ENCODE results near the gene IL6.
"Not testable (repeated sequence)": the region's sequence is repeated elsewhere in the genome, so short reads cannot be mapped to it uniquely, and the experiment has no call there.

The IL6 gene

GRCh38 chr7:22703978-22704610 lies 22.9 kb upstream of the IL6 start:
- DNase-seq (ENCODE audit: low read depth in 2 of 2): not testable (repeated sequence)

DNA sequence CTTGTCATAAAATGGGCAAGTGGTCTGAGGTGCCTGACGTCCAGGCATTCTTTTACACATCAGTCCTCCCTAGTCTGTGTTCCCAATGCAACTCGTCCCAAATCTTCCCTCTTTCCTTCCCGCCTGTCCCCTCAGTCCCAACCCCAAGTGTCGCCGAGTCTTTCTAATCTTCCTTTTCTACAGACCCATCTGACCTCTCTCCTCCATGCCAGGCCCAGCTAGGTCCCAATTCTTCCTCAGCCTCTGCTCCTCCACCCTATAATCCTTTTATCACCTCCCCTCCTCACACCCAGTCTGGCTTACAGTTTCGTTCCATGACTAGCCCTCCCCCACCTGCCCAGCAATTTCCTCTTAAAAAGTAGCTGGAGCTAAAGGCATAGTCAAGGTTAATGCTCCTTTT lies 22.3 kb upstream of the IL6 start:
- DNase-seq (ENCODE audit: low read depth in 2 of 2): not testable (repeated sequence)

GRCh38 chr7:22705874-22706273 lies 21.1 kb upstream of the IL6 start:
- DNase-seq (ENCODE audit: low read depth in 2 of 2): not testable (repeated sequence)

- not testable (repeated sequence) for DNase-seq (ENCODE audit: low read depth in 2 of 2)
Measured at GRCh38 chr7:22707026-22707691, 19.8 kb upstream of the IL6 start.

GRCh38 chr7:22708214-22708613 lies 18.8 kb upstream of the IL6 start:
- not testable (repeated sequence) for DNase-seq (ENCODE audit: low read depth in 2 of 2)

- not testable (repeated sequence) for DNase-seq (ENCODE audit: low read depth in 2 of 2)
Measured at GRCh38 chr7:22708677-22709061, 18.3 kb upstream of the IL6 start.

DNA sequence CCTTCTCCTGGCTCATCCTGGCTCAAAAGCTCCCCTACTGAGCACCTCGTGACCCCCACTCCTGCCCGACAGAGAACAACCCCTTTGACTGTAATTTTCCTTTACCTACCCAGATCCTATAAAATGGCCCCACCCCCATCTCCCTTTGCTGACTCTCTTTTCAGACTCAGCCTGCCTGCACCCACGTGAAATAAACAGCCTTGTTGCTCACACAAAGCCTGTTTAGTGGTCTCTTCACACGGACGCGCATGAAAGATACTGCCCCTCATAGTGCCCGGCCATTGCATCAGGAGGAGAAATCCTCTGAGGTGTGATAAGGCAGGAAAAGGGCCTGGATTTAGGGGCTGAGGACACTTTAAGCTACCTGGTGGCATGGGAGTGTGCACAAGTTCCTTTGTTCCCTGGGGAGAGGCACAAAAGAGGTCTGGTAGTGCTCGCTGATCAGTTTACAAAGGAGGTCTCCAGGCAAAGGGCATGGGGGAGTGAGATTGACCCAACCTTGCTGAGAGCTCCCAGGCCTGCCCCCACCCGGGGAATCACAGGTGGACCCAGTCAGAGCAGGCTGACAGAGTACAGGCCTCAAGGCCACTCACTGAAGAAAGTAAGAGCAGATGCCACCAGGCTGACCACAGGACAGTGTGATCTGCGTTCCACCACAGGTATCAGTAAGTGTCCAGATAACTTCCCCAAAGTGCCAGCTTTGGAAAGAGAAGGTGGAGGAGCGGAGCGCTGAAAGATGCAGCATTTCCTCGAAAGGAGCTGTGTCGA lies 17.8 kb upstream of the IL6 start:
- not testable (repeated sequence) for DNase-seq (ENCODE audit: low read depth in 2 of 2)

- DNase-seq (ENCODE audit: low read depth in 2 of 2): no peak
Measured at GRCh38 chr7:22709857-22710256, 17.1 kb upstream of the IL6 start.

- no peak for DNase-seq (ENCODE audit: low read depth in 2 of 2)
Measured at GRCh38 chr7:22712999-22713398, 14.0 kb upstream of the IL6 start.

GRCh38 chr7:22713463-22713862 lies 13.5 kb upstream of the IL6 start:
- DNase-seq (ENCODE audit: low read depth in 2 of 2): no peak

GRCh38 chr7:22715969-22716368 lies 11.0 kb upstream of the IL6 start:
- DNase-seq (ENCODE audit: low read depth in 2 of 2): no peak

- no peak for DNase-seq (ENCODE audit: low read depth in 2 of 2)
Measured at GRCh38 chr7:22717760-22718159, 9.2 kb upstream of the IL6 start.

GRCh38 chr7:22718200-22718711 lies 8.7 kb upstream of the IL6 start:
- no peak for DNase-seq (ENCODE audit: low read depth in 2 of 2)

GRCh38 chr7:22718911-22719420 lies 8.0 kb upstream of the IL6 start:
- no peak for DNase-seq (ENCODE audit: low read depth in 2 of 2)

- no peak for DNase-seq (ENCODE audit: low read depth in 2 of 2)
Measured at GRCh38 chr7:22720791-22721786, 5.9 kb upstream of the IL6 start.

DNA sequence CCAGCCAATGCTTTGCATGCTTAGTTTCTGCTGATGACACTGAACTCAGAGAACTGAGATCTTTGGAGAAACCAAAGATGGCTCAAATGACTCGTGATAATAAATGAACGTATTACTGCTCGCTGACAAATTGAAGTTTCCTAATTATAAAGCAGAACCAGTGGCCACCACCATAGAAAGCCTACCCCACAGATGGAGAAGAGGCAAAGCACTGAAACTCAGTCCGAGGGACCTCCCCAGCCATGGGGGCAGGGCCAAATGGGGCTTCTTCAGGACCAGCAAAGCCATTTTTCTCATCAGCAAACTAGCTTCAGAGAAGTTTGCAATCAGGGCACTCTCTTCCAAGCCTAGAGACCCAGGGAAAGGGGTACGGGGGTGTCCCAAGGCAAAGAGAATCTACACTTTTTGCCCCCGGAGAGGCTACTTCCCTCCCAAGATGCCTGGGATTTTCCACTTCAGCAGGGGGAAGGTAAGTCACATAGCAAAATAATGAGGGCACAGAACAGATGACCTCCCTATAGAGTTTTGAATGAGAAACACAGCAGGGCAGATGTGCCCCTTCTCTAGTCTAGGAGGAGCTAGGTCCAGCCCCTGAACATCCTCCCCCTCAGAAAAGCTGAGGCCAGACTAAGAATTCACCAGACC lies 4.3 kb upstream of the IL6 start:
- DNase-seq (ENCODE audit: low read depth in 2 of 2): no peak

DNA sequence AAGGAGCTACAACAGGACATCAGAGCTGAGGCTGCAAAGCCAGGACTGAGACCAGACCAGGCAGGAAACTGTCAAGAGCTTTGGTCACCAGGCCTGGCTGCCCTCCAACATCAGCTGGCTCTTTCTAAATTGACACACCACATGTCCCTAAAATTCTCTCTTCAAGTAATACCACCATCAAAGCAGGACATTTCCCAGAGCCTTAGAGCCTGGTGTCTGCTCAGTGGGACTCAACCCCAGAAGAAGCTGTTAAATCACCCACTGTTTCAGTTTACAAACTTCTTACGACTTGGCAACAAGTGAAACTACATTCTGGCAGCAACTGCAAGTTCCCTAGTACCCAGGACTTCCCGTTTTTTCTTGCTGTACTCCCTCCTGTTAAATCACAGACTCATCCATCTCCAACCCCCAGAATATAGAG lies 3.8 kb upstream of the IL6 start:
- DNase-seq (ENCODE audit: low read depth in 2 of 2): no peak

- DNase-seq (ENCODE audit: low read depth in 2 of 2): no peak
Measured at GRCh38 chr7:22723637-22724036, 3.4 kb upstream of the IL6 start.

DNA sequence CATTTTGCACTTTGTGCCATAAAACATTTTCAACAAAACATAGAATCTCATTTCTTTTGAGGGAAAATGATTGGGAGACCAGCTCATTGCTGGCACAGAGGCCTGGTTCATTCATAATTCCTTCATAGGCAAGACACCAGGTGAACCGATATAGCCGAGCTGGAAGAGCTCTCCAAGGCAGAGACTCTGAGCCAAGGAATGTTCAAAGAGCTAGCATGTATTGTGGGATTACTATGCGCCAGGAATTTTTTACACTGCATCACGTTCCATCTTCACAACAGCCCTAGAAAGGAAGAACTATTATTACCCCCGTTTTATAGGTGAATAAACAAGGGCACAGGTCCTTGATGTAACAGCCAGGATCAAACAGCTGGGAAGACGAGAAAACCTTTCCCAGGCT lies 2.1 kb upstream of the IL6 start:
- DNase-seq (ENCODE audit: low read depth in 2 of 2): no peak

- DNase-seq (ENCODE audit: low read depth in 2 of 2): no peak
Measured at GRCh38 chr7:22725585-22725984, 1.4 kb upstream of the IL6 start.

Measured in stimulated activated CD8-positive, alpha-beta memory T cell treated with anti-CD3 and anti-CD28 coated beads, Interleukin-7, amount 100 ng/mL, for 4 hours (primary cell).